ENCODE data around the gene RARS2. TPM values are rescaled to one million over a fixed set of nuclear protein-coding genes. Genes with fewer than 3 reads are reported as not detected.
"Not testable (repeated sequence)": the region's sequence is repeated elsewhere in the genome, so short reads cannot be mapped to it uniquely, and the experiment has no call there.

Gene RARS2
- total RNA-seq, 1 experiment from 2014 or later, result 23.5 TPM

DNA sequence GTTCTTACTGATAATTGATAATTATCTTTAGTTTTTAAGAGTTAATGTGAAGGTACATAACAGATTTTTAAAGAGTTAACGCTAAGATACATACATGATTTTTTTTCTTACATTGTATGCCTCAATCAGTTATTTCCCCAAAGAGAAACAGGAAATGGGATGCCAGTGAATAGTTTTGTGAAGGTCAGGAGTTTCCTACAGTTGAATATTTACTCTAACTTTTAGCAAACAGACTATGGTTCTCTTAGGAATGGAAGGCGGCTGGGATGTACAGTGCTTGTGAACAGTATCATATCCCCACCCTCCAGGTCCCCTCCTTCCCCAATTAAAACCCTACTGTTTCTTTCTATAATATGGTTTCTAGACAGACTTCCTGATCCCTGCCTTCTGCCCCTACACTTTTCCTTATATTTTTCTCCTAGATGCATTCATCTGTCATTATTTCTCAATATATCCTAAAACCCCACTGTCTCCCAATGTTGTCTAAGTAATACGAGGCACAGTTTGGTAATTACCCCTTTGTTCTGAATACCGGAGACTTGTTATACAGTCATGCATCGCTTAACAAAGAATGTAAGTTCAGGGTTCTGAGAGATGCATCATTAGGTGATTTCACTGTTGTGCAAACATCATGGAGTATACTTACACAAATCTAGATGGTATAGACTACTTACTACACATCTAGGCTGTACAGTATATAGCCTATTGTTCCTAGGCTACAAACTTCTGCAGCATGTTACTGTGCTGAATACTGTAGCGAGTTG lies 87.8 kb downstream of the RARS2 start:
- no peak for DNase-seq (ENCODE audit: low spot score)

DNA sequence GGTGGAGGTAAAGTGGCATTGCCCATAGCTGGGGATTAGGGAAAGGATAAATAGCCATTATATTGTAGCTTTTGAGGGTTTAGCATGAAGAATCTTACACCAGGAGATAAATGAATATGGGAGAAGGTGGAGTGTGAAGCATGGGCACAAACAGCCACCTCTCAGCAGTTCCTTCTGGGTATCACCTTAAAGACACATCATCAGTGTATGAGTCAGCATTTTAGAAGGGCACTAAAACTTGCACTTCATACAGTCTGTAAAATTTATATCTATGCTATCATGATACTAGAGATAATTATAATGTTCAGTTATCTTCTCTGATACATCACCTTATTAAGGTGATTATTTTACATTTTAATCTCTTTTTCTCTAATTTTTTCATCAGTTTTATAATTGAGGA lies 91.7 kb downstream of the RARS2 start:
- no peak for DNase-seq (ENCODE audit: low spot score)

DNA sequence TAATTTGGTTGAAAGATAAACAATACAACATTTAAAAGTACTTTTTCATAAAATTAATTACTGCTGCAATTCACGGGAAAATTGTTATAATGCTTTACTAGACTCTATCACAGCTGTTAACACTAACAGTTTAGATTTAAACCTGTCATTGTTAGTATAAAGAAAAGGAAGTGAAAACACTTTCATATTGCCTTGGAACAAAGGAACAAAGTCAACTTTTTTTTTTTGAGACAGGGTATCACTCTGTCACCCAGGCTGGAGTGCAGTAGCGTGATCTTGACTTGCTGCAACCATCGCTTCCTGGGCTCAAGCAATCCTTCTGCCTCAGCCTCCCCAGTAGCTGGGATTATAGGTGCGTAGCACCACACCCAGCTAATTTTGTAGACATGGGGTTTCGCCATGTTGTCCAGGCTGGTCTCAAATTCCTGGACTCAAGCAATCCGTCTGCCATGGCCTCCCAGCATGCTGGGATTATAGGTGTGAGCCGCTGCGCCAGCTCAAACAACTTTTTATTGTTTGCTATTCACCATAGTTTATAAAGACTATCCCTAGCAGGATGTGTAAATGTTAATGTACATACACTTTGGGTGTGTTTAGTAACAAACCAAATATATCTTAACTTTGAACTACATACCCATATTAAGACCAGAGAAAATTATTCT lies 94.9 kb downstream of the RARS2 start:
- no peak for DNase-seq (ENCODE audit: low spot score)

DNA sequence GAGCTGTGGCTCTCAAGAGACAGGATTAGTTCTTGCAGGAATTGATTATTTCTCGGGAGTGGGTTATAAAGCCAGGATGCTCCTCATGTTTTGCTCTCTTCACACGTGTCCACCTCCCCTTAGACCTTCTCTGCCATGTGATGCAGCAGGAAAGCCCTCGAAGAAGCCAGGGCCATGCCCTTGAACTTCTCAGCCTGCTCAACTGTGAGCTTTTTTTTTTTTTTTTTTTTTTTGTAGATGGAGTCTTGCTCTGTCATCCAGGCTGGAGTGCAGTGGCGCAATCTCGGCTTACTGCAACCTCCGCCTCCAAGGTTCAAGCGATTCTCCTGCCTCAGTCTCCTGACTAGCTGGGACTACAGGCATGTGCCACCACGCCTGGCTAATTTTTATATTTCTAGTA lies 100.5 kb downstream of the RARS2 start:
- DNase-seq (ENCODE audit: low spot score), result not testable (repeated sequence)

DNA sequence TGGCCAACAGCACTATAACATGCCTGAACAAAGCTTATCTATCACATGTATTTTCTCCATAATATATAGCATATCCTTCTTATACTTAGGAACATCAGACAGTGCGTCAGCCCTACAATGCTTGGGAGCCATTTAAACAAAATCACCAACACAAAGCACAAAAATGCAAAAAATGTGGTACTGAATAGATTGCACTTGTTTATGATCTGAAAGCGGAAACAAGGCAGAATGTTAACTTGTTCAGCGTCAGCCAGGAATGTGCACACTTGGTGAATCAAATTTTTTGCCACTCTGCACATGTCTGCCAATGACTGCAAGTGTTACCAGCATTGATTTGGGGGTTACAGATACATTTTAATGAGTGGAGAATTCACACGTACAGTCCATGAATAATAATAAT lies 102.2 kb downstream of the RARS2 start:
- DNase-seq (ENCODE audit: low spot score), result no peak

DNA sequence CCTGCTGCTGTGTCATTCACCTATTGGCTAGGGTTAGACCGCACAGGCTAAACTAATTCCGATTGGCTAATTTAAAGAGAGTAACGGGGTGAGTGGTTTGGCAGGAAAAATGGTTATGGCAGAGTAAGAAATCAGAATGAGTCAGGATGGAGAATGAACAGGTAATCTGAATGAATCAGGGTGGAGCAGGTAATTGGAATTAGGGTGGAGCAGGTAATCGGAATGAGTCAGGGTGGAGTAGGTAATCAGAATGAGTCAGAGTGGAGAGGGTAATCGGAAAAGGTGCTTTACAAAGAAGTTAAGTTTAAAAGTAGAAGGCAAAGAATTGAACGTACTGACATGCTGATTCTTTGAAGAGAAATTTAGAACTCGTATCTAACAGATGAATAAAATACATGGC lies 105.3 kb downstream of the RARS2 start:
- no peak for DNase-seq (ENCODE audit: low spot score)

DNA sequence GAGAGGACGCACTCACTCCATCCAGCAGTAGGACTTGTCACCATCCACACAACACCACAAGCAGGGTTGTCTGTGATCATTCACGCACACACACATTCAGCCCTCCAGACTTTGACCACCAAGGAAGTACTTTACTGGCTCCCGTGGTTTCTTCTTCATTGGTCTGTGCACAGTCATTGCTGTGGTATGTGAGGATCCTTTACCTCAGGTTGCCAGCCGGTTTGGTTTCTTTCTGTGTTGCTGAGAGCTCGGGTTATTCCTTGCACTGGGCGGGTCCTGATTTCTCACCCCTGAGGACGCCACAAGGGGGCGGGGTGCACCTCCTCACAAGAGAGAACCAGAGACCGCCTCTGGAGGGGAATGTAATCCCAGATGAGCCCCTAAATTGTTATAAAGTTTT lies 105.9 kb downstream of the RARS2 start:
- peak; percentile 76 for DNase-seq (ENCODE audit: low spot score)

DNA sequence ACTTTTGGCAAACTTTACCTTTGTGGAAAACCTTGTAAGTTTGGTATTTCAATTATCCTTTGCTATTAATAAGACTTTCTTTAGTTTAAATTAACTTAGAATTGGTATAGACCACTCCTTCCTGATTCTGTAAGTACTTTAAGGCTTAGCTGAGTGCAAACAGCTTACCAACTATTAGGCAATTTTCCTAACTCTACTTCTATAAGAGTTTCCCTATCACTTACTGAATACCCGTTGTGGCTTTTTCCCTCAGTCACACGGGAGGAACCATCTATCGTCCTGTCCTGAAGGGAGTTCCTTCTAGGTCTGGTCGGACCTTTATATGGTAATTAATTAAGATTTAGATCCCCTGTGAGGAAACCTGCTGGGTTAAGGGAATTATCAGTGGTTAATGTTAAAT lies 107.4 kb downstream of the RARS2 start:
- no peak for DNase-seq (ENCODE audit: low spot score)

DNA sequence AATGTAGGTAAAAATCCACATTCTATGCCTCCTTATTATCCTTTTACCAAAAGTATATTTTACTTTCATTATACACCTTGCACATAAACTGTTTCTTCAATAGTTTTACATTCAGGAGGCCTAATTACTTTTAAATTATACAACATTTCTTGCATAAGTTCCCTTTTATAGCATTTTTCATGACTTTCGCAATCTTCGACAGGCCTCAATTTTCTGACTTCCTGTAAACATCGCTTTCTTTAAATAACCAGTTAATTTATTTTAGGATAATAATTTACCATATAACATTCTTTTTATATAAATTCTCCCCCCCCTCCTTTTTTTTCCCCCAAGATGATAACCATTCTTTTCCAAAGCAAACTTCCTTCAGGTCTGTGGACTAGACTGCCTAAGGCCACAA lies 107.9 kb downstream of the RARS2 start:
- no peak for DNase-seq (ENCODE audit: low spot score)

DNA sequence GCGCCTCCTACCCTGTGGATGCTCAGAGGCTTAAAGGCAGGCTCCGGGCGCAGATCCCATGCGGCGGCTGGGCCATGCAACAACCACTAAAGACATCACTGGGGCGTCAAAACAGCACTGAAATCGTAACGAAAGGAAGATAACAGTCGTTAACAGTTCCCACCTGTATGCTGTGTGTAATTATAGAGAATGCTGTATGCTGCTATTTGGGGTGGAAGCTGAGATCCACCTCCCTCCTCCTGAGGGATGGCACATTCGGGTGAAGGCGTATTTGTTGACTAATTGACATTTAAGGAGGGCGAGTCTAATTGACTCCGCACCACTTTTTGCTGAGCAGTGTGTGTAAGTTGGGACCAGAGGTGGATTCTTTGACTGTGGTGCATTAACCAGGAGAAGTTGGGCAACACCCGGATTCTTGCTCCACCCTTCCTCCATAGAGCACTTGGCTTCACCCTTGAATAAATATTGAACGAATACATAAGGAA lies 116.3 kb downstream of the RARS2 start:
- DNase-seq (ENCODE audit: low spot score), result peak; percentile 3

DNA sequence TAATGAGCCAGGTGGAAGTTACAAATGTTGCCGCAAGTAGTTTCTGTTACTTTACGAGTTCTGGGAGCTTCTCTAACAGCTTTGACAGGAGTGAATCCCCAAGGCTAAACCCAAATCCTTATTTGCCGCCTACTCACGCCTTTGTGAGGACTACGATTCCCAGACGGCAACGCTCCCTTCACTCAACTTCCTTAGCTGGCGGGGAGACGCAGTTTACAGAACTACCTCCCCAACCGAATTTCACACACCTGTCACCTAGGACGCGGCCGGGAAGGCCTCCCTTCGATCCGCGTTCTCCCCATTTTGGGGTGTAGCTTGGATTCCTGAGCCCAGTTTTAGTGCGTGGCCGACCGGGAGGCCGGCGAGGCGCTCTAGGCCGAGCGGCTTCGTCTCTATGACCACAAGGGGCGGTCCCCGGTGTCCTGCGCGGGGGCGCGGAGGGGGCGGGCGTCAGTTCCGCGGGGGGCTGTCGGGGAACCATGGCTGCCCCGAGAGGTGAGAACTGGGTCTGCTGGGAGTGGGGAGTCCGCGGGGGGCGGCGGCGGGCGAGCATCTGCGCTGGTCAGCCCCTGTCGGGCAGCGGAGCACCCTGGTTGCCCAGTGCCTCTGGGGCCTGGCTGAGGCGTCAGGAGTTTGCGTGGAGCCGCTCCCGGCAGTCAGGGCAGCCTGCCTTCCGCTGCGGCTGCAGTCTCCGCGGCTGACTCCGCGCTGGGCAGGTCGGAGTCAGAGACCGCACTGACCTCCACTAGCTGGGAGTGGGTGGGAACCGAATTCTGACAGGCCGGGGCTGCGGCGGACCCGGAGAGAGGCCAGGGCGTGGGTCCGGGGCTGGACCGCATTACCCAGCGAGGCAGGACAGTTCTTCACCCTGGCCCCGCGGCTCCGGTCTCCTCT lies 117.0 kb downstream of the RARS2 start, which contains the start of gene SLC35A1:
TSS of gene SLC35A1 (plus strand) at position 450 of the 894 bp plus-strand sequence. CDS start at position 480, 30 bp downstream.
- peak; percentile 57 for DNase-seq (ENCODE audit: low spot score)

DNA sequence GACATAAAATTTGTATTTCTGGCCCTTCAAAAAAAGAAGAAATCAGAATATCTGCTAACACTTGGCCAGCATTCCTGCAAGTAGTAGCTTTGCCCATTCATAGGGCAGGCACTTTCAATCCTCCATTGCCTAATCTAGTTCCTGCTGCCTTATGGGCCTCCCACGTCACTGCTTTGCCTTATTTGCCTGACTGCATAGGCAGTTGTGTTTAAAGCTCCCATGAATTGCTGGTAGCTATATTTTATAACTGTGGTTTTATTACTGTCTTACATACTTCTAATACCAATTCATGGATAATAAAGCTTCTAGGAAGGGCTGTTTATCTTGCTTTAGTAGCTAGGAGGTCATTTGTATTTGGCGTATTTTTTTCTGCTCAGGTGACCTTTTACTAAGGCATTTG lies 124.7 kb downstream of the RARS2 start:
- no peak for DNase-seq (ENCODE audit: low spot score)

Other genes starting within 250 kb of the RARS2 start
- 0.12 TPM in 1 of 2 replicates, not detected in the other for gene C6orf163, start 245.2 kb downstream of the RARS2 start, total RNA-seq (2014; rRNA removed; shearing (Covaris generic))
- gene CFAP206, start 182.0 kb downstream of the RARS2 start, total RNA-seq (2014; rRNA removed; shearing (Covaris generic)), result 0.97 and 1.6 TPM in 2 replicates
- gene SLC35A1, start 117.0 kb downstream of the RARS2 start, total RNA-seq (2014; rRNA removed; shearing (Covaris generic)), result 15.8 and 22.2 TPM in 2 replicates
- 18.7 and 28.6 TPM in 2 replicates for gene ORC3, start 148 bp upstream of the RARS2 start, total RNA-seq (2014; rRNA removed; shearing (Covaris generic))
- 10.1 and 10.7 TPM in 2 replicates for gene AKIRIN2, start 112.2 kb upstream of the RARS2 start, total RNA-seq (2014; rRNA removed; shearing (Covaris generic))